Activated T-cell treated with anti-CD3 and anti-CD28 coated beads, Interleukin-2, amount 50 U/mL, for 4 hours (primary cell): Measurements from ENCODE around the gene HKDC1. TPM values are rescaled to one million over a fixed set of nuclear protein-coding genes. Genes with fewer than 3 reads are reported as not detected.
"Not testable (repeated sequence)": the region's sequence is repeated elsewhere in the genome, so short reads cannot be mapped to it uniquely, and the experiment has no call there.

Experiments
- ATAC-seq, 2 donors: fragments of 200-7000 bp; cut with Tn5 transposase; one replicate each; pipeline ENCODE4 v1.10.0; 2021
- DNase-seq: peaks from one replicate; pipeline ENCODE4 v3.0.0-alpha.2; 2020
- H3K27me3 Mint-ChIP-seq: one replicate; pipeline ENCODE4 v1.8.0; 2021; ENCODE audit warnings: low read depth, mixed read lengths
- H3K36me3 Mint-ChIP-seq: one replicate; pipeline ENCODE4 v1.8.0; 2022; ENCODE audit warnings: mixed read lengths; ENCODE audit not compliant: insufficient read depth
- H3K4me1 Mint-ChIP-seq: one replicate; pipeline ENCODE4 v1.8.0; 2021; ENCODE audit warnings: low read depth, mixed read lengths
- H3K4me3 Mint-ChIP-seq: one replicate; pipeline ENCODE4 v1.8.0; 2021; ENCODE audit warnings: mild to moderate bottlenecking, moderate library complexity, mixed read lengths
- H3K9me3 Mint-ChIP-seq: one replicate; pipeline ENCODE4 v1.8.0; 2021; ENCODE audit warnings: mixed read lengths
- total RNA-seq, 3 donors: library from RNA; stranded (reverse); gene quantifications; one replicate each; pipeline ENCODE4 v1.2.1, GENCODE V29; 2021

HKDC1 gene
- total RNA-seq, 3 donors from 2014 or later = 0.05 to 0.54 TPM; not detected in 1

DNA sequence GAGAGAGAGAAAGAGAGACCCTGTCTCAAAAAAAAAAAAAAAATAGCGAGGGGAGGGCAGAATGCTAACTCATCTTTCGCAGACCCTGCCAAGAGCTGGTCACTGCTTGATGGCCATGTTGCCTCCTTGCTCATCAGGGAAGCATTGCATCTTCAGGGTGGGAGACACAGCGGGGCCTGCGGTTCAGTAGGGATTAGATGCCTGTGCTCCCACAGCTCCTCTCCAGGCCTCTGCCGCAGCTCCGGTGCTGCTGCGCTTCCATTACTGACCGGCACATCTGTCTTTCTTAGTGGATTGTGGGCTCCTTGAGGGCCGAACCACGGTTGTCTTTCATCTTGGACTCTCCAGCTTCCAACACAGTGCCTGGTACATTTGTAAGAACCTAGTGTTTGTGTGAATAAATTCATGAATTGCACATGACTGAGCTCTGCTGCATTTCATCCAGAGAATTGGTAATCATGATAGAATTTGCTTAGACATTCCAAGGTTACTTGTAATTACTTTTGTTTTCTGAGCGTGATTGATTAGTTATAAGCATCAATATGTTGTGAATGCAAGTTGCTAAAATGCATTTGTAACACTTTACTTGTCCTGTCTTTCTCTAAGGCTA lies 75.0 kb downstream of the HKDC1 start:
- DNase-seq (no peak), ATAC-seq (no peak)
- Mint-ChIP-seq H3K4me3 (no peak overlapping the region), H3K9me3 (no peaks in the 10 kb centered on the region), H3K4me1 (no peaks in the 10 kb centered on the region), H3K27me3 (peaks cover 2% of the 10 kb centered on the region), H3K36me3 (no peaks in the 10 kb centered on the region)

DNA sequence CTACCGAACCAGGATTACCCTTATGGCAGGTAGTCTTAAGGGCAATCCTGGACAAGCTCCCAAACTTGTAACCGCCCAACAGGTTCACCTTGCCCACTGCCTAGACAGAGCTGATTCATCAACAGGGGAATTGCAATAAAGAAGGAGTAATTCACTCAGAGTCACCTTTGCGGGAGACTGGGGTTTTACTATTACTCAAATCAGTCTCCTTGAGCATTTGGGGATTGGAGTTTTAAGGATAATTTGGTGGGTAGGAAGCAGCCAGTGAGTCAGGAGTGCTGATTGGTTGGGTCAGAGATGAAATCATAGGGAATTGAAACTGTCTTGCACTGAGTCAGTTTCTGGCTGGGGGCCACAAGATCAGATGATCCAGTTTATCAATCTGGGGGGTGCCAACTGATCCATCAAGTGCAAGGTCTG lies 83.5 kb downstream of the HKDC1 start:
- Mint-ChIP-seq H3K36me3 (no peaks in the 10 kb centered on the region), H3K27me3 (no peaks in the 10 kb centered on the region), H3K9me3 (no peaks in the 10 kb centered on the region), H3K4me3 (no peak overlapping the region), H3K4me1 (no peaks in the 10 kb centered on the region)
- ATAC-seq = peak; percentile 43 to 55
- no peak for DNase-seq

DNA sequence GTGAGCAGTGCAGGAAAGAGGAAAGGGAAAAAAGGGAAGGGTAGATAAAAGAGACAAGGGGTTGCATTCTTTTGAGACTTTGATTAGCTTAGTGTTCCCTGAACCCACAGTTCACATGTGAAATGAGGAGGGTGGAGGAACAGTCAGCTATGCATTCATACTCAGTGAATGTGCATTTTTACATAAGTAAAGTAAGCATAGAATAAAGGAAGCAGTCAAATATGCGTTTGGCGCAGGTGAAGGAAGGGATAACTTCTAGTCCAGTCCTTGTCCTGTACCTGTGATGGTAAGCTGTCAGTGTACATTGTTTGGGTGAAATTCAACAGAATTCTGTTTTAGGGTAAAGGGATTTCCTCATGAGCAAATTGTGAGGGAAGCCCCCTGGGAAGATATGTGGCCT lies 86.3 kb downstream of the HKDC1 start:
- H3K9me3 Mint-ChIP-seq = no peaks in the 10 kb centered on the region
- no peaks in the 10 kb centered on the region for H3K36me3 Mint-ChIP-seq
- DNase-seq (no peak), ATAC-seq (no peak)
- no peak overlapping the region for H3K4me3 Mint-ChIP-seq
- no peaks in the 10 kb centered on the region for H3K27me3 Mint-ChIP-seq
- H3K4me1 Mint-ChIP-seq = no peaks in the 10 kb centered on the region

DNA sequence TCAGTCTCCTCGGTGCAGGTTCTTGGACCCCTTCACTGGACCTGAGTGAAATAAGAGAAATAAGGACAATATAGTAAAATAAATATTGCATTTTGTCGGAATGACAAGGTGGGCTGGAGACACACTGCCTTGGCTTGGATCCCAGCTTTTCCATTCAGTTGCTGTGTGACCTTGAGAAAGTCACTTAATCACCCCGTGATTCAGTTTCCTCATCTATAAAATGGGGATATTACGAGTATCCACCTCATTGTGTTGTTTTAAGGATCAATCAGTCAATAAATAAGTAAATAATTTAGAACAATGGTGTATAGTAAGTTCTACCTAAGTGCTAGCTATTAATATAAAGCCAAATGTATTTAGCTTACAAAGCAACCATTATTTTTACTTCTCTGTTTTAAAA lies 87.3 kb downstream of the HKDC1 start:
- Mint-ChIP-seq H3K4me1 (no peaks in the 10 kb centered on the region), H3K9me3 (no peaks in the 10 kb centered on the region), H3K36me3 (no peaks in the 10 kb centered on the region), H3K27me3 (no peaks in the 10 kb centered on the region), H3K4me3 (no peak overlapping the region)
- ATAC-seq (no peak), DNase-seq (no peak)

DNA sequence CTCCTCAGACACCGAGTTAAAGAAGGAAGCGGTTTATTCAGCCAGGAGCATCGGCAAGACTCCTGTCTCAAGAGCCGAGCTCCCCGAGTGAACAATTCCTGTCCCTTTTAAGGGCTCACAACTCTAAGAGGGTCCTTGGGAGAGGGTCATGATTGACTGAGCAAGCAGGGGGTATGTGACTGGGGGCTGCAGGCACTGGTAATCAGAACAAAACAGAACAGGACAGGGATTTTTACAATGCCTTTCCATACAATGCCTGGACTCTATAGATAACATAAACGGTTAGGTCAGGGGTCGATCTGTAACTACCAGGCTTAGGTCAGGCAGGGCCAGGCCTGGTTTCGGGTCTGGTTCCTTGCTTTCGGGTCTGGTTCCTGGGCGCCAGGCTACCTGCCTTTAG lies 88.2 kb downstream of the HKDC1 start:
- H3K4me3 Mint-ChIP-seq, ATAC-seq, H3K27me3 Mint-ChIP-seq, H3K9me3 Mint-ChIP-seq, H3K36me3 Mint-ChIP-seq, H3K4me1 Mint-ChIP-seq, DNase-seq: not testable (repeated sequence)

DNA sequence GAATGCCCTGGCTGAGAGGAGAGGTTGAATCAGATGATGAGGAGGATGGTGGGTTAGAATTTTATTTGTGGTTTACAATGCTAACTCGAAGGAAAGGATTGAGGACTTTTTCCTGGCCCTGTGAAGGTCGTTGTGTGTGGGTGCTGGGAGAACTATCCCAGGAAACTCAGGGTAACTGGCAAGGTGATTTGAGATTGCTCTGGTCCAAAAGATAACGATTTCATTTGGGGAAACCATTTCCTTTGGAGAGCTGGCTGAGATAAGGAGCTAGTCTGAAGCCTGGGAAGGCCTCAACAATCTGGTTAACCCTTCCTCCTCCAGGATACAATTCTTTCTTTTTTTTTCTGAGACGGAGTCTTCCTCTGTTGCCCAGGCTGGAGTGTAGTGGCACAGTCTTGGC lies 91.2 kb downstream of the HKDC1 start:
- DNase-seq (no peak), ATAC-seq (no peak)
- no peaks in the 10 kb centered on the region for H3K27me3 Mint-ChIP-seq
- no peaks in the 10 kb centered on the region for H3K9me3 Mint-ChIP-seq
- H3K4me3 Mint-ChIP-seq = no peak overlapping the region
- peaks cover 3% of the 10 kb centered on the region for H3K4me1 Mint-ChIP-seq
- no peaks in the 10 kb centered on the region for H3K36me3 Mint-ChIP-seq

DNA sequence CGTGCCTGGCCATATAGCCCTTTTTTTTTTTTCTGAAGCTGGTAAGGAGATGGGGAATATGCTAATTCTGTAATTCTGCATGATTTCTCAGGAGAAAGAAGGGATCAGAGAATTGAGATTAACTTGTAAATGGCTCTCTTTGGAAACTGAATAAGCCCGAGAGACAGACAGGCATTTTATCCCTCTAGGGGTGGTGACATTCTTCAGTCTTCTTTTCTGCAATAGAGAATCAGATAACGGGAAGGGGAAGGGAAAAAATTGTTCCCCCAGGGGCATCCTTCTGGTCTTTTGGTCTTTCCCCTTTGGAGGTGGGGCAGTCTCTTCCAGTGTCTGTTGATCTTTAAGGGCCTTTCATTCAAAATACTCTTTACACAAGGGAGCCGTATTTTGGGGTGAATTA lies 92.4 kb downstream of the HKDC1 start:
- H3K36me3 Mint-ChIP-seq = no peaks in the 10 kb centered on the region
- DNase-seq = no peak
- no peak overlapping the region for H3K4me3 Mint-ChIP-seq
- no peaks in the 10 kb centered on the region for H3K27me3 Mint-ChIP-seq
- no peak for ATAC-seq
- peaks cover 8% of the 10 kb centered on the region for H3K4me1 Mint-ChIP-seq
- H3K9me3 Mint-ChIP-seq = no peaks in the 10 kb centered on the region

DNA sequence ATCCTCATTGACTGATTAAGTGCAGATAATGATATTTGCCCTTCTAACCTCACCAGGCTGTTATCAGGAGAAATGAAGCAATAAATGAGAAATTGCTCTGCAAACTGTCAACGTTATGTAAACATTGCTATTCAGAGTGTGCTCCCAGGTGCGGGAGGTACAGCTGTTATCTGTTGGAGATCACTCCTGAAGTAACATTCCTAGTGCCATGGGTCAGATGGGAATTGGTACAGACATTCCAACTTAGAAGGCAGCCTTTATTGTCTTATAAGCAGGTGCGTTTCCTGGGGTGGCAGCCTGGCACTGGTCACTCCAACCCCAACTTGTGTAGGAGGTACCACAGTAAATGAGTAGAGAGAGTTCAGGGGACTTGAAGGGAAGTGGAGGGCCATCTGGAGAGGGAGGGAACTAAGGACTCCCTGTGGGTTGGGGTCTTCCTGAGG lies 95.0 kb downstream of the HKDC1 start:
- H3K36me3 Mint-ChIP-seq = no peaks in the 10 kb centered on the region
- DNase-seq (no peak), ATAC-seq (no peak)
- H3K9me3 Mint-ChIP-seq = no peaks in the 10 kb centered on the region
- H3K4me3 Mint-ChIP-seq = no peak overlapping the region
- H3K27me3 Mint-ChIP-seq = no peaks in the 10 kb centered on the region
- peaks cover 16% of the 10 kb centered on the region for H3K4me1 Mint-ChIP-seq

DNA sequence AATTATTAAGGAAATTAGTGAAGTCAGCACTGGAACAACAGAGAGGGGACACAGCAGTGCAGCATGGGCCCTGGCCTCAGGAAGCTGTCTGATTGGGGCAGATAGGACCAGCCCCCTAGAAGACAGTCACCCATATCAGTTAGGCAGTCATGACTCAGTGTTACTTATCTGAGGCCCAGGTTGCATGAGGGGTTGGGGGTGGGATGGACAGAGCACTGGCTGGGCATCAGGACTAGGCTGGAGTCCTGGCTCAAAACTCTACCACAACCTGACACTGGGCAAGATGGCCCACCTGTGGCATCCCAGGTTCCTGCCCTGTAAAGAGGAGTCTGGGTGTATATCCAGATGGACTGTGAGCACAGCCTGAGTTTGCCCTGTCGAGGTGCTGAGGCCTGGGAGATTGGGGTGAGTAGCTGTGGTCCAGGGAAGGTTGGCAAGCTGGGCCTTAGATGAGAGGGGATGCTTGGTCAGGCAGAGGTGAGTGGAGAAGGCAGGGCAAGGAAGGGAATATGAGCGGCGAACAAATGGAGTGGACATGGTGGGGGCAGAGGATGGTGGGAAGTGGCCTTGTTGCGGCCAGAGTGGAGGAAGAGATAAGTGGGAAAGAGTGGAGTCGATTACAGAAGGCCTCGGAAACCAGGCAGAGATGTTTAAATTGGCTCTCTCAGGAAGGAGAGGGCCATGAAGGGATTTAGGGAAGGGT lies 95.6 kb downstream of the HKDC1 start:
- Mint-ChIP-seq H3K4me3 (no peak overlapping the region), H3K4me1 (peaks cover 21% of the 10 kb centered on the region), H3K9me3 (no peaks in the 10 kb centered on the region), H3K27me3 (no peaks in the 10 kb centered on the region), H3K36me3 (no peaks in the 10 kb centered on the region)
- no peak for ATAC-seq
- no peak for DNase-seq

DNA sequence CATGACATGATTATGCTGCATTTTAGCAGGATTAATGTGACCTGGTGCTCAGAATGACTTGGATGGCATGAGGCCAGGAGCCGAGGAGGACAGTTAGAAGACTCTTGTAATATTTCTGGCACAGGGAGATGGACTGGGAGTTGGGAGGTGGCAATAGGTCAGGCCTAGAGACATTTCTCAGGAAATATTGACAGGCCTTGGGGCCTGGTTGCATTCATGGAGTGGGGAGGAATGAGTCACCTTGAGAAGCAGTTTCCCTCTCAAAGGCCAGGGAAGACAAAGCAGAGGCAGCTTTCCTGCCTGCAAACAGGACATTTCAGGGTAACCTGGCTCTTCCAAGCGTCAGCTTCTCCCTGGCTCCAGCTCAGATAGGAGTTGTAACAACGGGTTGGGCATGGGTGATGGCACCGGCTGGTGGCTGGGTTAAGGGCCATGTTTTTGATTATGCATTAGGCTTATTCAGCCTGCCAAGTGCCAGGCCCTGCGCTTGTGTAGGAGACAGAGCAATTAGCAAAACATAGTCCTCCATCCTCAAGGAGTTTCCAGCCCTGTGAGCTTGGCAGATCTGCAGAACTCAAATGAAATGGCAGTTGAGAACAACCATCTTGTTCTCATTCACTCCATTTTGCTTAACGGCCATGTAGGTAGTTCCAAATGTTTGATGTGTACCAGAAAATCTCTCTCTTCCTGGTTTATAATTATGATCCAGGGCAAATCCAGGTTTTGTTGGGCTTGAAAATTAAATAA lies 96.4 kb downstream of the HKDC1 start:
- Mint-ChIP-seq H3K9me3 (no peaks in the 10 kb centered on the region), H3K4me3 (no peak overlapping the region), H3K4me1 (peaks cover 28% of the 10 kb centered on the region), H3K27me3 (no peaks in the 10 kb centered on the region), H3K36me3 (no peaks in the 10 kb centered on the region)
- no peak for DNase-seq
- ATAC-seq = no peak

Other genes with a start within 250 kb of the HKDC1 start
- 10 to 100 TPM in 1 of 3 donors, 1 to 10 TPM in 2; 7.5 to 11.4 (median 9.3) TPM for gene KIFBP, start 231.5 kb upstream of the HKDC1 start, total RNA-seq
- gene SRGN, start 132.2 kb upstream of the HKDC1 start, total RNA-seq = 100 to 1,000 TPM; 455 to 725 (median 567) TPM
- 10 to 100 TPM; 25.9 to 30.5 (median 29.9) TPM for gene VPS26A, start 96.2 kb upstream of the HKDC1 start, total RNA-seq
- gene SUPV3L1, start 40.1 kb upstream of the HKDC1 start, total RNA-seq = 10 to 100 TPM; 62.3 to 70.0 (median 63.0) TPM
- gene HK1, start 58.2 kb downstream of the HKDC1 start, total RNA-seq = 100 to 1,000 TPM; 147 to 169 (median 165) TPM
- under 1 TPM in 1 of 3 donors, not detected in 2; 0.11 TPM for gene TACR2, start 196.6 kb downstream of the HKDC1 start, total RNA-seq
- gene TSPAN15, start 231.1 kb downstream of the HKDC1 start, total RNA-seq = 1 to 10 TPM in 2 of 3 donors, under 1 TPM in 1; 0.86 to 1.8 (median 1.4) TPM